Liver (tissue), 3 donors: ENCODE data around the gene CAB39.

ENCODE experiments used
- CTCF ChIP-seq: fragments of 150-350 bp; IDR thresholded peaks from 2 replicates; pipeline ENCODE4 v1.5.1; 2017; ENCODE audit warnings: improper control_type of control experiment, low read depth, low read length; ENCODE audit not compliant: missing input control
- GABPA ChIP-seq, 2 donors: IDR thresholded peaks in 1 of 2; conservative IDR thresholded peaks in 1 of 2; 2 replicates each; pipeline ENCODE4 v1.6.1; 2016; ENCODE audit warnings: antibody characterized with exemption in 2 of 2, mild to moderate bottlenecking in 1 of 2, moderate library complexity in 1 of 2
- MAX ChIP-seq: IDR thresholded peaks from 2 replicates; pipeline ENCODE4 v1.6.1; 2016; ENCODE audit warnings: antibody characterized with exemption
- RAD21 ChIP-seq, 2 donors: IDR thresholded peaks; 2 replicates each; pipeline ENCODE4 v1.6.1; 2016; ENCODE audit warnings: antibody characterized with exemption in 2 of 2, mild to moderate bottlenecking in 2 of 2
- SP1 ChIP-seq: IDR thresholded peaks from 2 replicates; pipeline ENCODE4 v1.6.1; 2018; ENCODE audit warnings: antibody characterized with exemption, mild to moderate bottlenecking
- YY1 ChIP-seq: IDR thresholded peaks from 2 replicates; pipeline ENCODE4 v1.6.1; 2016; ENCODE audit warnings: antibody characterized with exemption, mild to moderate bottlenecking
- ZBTB33 ChIP-seq: IDR thresholded peaks from 2 replicates; pipeline ENCODE4 v1.6.1; 2016; ENCODE audit warnings: antibody characterized with exemption
- donor health status: healthy.
- donor health status: healthy.

GRCh38 chr2:230774348-230774951, 61.8 kb downstream of the CAB39 start:
- no peak for TF ChIP-seq YY1
- TF ChIP-seq CTCF, result no peak
- no peak for TF ChIP-seq ZBTB33
- no peak for TF ChIP-seq MAX
- no peak for TF ChIP-seq RAD21 (IDR thresholded peaks at IDR 0.05)
- TF ChIP-seq SP1, result no peak
- no peak for TF ChIP-seq GABPA (IDR thresholded peaks at IDR 0.05 in 1 of 2, conservative IDR thresholded peaks at IDR 0.05 in 1 of 2)
